Hematopoietic multipotent progenitor cell treated with erythropoietin and hydrocortisone succinate and interleukin-3 and kit ligand, for 6 days (in vitro differentiated cells): ENCODE data around the gene SAP30BP.

Experiments used
- DNase-seq: peaks from one replicate; pipeline ENCODE4 v3.0.0-alpha.2; 2015

Gene SAP30BP

DNA sequence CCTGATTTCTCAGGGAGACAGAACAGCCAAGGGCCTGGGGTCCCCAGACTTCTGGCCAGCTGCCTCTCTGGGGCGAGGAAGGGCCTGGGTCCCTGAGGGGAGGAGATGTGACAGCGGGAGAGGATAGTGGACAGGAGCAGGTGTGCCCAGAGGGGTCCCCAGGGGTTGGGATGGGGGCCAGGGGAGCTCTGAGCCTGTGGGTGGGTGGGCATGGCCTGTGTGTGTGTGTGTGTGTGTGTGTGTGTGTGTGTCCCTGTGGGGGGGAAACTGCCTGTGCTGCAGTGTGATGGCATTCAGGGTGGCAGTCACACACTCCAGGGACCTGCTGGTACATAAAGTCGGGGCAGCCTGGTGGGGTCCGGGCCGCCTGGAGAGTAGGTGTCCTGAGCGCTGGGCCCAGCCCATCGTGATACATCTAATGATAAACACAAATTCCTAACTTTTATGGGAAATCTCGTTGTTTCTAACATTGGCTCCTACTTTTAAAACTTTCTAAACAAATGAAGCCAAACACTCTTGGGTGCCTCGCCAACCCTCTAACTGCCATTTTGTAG is 55.5 kb downstream of the SAP30BP start:
- DNase-seq: no peak

DNA sequence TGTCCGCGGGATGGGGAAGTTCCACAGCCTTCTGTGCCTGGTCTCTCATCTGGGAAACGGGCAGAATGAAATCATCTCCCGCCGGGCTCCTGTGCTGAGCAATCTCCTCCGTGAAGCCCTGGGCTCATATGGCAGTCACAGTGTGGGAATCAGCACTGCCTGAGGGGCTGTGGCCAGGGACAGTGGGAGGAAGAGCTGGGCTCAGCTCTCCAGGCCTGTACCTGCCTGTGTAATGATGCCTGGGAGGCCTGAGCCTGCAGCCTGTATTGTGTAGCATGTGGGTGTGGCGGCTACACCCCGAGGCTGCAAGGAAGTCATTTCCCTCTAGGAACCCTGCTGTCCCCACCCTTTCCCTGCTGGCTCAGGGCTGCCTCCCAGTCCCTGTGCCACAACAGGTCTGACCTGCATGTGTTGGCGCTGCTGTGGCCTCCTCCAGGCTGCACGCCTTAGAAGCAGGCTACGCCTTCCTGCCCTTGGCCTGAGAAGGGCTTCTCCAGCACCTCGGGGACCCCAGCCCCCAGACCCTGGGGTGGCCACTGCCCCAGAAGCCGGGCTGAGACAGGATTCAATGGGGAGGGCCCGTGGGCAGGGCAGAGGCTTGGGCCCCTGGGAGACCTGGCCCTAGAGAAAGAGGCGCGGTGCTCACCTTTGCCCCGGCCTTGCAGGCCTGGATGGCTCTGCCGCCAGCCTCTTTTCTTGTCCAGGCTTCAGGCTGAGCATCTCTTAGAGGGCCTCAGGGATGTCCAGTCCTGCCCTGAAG is 56.2 kb downstream of the SAP30BP start:
- no peak for DNase-seq

DNA sequence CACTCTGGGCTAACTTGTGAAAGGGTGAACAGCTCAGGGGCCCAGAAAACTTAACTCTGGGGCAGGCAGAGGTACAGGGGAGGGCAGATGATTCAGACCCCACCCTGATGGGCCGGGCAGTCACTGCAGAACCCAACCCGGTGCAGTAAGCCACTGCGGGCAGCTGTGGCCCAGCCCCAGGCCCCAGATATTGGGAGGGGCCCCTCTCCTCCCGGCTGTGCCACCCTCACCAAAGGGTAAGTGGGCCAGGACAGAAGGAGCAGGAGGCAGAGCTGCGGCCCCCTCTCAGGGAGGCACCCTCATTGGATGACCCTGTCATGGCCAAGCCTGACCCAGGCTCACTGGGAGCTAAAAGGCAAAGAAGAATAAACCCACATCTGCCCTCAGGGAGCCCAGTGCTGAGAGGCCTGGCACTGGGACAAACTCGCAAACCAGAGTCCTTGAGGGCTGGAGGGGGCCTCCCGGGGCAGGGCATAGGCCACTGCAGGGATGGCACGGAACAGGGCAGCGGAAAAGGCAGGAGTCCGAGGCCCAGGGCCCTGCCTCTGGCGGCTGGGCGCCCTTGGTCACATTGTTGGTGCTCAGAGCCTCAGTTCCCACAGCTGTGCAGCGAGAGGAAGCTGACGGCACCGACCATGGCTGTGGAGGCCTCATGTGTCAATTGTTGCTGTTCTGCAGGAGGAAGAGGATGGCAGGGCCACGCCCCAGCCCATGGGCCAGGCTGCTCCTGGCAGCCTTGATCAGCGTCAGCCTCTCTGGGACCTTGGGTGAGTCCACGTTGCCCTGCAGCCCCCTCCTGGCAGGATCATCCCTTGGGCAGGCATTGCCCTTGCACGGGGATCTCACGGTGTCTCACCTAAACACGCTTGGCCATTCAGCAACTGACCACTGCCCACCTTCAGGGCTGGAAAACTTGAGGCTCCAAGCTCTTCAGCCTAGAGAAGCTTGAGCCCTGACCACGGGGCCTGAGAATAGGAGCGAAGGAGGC is 57.2 kb downstream of the SAP30BP start:
- DNase-seq: no peak

DNA sequence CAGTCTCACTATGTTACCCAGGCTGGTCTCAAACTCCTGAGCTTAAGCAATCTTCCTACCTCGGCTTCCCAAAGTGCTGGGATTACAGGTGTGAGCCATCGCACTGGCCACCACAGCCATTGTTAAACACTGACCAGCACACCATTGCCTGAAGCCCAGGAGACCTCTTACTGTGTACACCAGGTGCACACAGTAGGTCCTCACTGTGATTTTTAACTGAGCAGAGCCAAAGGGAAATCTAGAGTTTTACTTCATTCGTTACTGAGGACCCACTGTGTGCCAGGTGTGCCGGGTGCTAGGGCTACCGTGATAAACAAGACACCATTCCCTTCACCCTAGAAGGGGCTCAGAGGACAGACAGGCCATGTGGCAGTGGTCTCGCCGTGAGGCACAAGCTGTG is 58.4 kb downstream of the SAP30BP start:
- DNase-seq: no peak

DNA sequence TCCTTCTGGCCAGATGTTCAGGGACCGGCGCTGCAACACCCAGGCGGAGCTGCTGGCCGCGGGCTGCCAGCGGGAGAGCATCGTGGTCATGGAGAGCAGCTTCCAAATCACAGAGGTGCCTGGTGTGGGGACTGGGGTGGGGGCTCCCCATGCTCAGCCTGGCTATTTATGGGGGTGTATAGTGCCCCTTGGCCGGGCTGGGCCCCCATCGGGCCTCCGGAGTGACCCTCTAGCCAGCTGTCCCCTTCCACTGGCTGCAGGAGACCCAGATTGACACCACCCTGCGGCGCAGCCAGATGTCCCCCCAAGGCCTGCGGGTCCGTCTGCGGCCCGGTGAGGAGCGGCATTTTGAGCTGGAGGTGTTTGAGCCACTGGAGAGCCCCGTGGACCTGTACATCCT is 60.3 kb downstream of the SAP30BP start:
- no peak for DNase-seq

DNA sequence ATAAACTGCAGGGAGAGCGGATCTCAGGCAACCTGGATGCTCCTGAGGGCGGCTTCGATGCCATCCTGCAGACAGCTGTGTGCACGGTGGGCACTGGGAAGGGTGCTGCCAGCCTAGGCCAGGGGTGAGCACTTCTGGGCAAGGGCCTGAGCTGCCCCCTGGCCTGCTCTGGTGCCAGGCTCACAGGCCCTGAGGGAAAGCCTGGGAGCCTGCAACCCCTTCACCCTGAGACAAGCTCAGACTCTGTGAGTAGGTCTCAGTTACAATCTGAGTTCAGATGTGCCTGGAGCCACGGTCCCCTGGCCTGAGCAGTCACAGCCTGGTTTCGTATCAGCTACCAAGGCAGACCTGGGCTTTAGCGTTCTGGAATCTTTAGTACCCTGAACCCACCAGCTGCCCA is 62.2 kb downstream of the SAP30BP start:
- no peak for DNase-seq

DNA sequence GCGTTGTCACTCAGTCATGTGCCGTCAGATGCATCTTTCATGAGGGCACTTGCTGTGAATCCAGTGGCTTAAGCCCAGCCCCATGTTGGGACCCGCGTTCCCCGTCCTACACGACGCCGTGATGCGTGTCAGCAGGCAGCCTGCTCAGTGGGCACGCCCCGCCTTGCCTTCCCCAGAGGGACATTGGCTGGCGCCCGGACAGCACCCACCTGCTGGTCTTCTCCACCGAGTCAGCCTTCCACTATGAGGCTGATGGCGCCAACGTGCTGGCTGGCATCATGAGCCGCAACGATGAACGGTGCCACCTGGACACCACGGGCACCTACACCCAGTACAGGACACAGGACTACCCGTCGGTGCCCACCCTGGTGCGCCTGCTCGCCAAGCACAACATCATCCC is 62.9 kb downstream of the SAP30BP start:
- DNase-seq: no peak

DNA sequence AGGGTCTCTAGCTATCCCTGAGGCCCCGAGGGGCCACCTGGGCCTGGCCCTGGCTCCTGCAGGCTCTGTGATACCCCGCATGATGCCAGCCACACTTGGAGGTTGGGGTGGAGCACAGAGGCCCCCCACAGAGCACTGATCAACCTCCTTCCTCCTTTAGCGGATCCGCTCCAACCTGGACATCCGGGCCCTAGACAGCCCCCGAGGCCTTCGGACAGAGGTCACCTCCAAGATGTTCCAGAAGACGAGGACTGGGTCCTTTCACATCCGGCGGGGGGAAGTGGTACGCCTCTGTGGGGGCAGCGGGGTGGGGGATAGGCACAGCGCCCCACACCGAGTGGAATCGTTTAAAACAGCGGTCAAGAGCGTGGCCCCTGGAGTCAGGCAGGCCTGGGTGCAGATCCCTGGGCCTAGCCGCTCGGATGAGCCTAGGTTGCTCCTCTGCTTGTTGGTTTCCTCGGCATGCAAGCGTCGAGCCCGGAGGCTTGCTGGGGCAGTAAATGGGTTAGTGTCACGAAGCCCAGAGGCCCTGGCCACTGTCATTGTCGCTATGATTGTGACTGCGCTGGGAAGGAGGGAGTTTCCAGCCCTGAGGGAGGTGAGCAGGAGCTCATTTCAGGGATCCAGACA is 64.1 kb downstream of the SAP30BP start:
- no peak for DNase-seq

DNA sequence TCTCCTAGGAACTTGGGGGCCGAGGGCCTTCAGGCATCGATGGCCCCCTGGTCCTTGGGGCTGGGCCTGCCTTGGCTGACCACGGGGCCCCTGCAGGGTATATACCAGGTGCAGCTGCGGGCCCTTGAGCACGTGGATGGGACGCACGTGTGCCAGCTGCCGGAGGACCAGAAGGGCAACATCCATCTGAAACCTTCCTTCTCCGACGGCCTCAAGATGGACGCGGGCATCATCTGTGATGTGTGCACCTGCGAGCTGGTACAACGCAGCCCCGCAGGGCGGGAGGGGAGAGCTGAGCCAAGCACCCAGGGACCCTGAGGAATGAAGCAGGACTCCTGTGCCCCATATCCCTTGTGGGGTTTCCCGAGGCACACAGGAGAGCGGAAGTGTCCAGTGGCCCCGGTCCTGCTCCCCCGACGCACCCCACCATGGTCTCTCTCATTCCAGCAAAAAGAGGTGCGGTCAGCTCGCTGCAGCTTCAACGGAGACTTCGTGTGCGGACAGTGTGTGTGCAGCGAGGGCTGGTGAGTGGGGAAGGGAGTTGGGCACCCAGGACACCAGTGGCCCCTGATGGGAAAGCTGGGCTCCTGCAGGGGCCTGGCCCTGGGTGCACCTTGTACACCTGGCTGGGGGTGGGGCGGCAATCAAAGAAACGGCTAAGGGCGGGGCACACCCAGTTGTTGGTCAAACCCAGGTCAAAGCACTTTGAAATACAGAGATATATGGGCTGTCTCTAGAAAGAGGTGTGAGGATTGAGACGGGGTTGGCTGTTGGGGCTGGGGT is 64.8 kb downstream of the SAP30BP start:
- DNase-seq: no peak

DNA sequence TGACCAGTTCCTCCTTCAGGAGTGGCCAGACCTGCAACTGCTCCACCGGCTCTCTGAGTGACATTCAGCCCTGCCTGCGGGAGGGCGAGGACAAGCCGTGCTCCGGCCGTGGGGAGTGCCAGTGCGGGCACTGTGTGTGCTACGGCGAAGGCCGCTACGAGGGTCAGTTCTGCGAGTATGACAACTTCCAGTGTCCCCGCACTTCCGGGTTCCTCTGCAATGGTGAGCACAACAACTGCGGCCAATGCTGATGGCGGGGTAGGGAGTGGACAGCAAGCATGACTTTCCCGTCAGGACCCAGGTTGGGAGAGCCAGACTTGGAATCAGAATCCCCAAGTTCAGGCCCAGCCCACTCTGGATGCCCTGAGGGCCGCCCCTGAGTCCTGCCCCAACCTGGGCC is 66.3 kb downstream of the SAP30BP start:
- no peak for DNase-seq

DNA sequence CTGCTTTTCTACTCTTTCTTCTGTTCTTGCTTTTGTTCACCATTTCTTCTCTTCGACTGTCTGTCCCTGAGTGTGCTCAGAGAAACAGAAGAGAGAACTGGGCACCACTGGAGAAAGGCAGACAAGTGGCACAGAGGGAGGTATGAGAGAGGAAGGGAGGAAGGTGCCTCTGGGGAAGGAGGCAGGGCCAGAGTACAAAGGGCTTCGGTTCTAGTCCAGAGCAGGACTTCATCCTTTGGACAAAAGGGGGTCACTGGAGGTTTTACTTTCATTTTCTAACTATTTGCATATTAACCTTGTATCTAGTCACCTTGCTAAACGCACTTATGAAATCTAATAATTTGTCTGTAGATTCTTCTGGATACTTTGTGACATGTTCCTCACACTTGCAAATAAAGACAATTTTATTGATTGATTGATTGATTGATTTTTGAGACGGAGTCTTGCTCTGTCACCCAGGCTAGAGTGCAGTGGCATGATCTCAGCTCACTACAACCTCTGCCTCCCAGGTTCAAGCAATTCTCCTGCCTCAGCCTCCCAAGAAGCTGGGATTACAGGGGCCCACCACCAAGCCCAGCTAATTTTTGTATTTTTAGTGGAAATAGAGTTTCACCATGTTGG is 67.6 kb downstream of the SAP30BP start:
- DNase-seq: no peak

DNA sequence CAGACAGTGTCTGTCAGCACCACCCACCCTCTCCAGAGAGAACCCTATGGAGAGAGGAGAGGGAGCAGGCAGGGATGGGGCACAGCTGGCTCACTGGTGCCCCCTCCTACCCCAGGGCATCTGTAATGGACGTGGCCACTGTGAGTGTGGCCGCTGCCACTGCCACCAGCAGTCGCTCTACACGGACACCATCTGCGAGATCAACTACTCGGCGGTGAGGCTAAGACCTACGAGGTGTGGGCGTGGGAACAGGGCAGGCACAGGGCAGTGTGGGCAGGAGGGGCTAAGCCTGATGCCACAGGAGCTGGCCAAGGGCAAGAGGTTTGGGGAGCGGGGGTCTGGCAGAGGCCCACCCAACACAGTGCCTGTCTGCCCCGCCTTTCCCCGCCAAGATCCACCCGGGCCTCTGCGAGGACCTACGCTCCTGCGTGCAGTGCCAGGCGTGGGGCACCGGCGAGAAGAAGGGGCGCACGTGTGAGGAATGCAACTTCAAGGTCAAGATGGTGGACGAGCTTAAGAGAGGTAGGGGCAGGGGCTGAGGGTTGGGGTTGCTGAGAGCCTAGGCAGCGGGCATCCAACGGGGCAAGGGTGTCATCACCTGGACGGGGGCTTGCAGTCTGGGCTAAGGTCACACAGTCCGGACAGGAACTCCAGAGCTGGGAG is 69.2 kb downstream of the SAP30BP start:
- no peak for DNase-seq

DNA sequence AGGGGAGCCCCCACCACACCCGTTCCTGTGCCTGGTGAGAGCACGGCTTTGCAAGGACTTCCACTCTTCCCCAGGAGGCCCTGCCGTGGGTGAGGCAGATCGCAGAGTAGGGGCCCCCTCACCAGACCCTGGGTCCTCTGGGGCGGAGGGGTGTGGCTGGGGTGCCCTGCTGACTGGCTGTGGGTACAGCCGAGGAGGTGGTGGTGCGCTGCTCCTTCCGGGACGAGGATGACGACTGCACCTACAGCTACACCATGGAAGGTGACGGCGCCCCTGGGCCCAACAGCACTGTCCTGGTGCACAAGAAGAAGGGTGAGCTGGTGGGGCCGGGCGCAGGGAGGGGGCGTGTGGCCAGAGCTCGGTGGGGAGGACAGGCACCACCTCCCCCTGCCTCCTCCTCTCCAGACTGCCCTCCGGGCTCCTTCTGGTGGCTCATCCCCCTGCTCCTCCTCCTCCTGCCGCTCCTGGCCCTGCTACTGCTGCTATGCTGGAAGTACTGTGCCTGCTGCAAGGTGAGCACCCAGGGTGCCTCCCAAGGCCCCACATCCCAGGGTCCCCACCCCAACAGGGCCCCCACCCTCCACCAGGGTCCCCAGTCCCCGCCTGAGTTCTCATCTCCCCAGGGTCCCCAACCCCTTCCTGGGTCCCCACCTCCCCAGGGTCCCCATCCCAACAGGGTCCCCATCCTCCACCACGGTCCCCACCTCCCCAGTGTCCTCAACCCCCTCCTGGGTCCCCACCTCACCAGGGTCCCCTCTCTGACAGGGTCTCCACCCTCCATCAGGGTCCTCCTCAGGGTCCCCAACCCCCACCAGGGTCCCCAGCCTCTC is 70.2 kb downstream of the SAP30BP start:
- no peak for DNase-seq

DNA sequence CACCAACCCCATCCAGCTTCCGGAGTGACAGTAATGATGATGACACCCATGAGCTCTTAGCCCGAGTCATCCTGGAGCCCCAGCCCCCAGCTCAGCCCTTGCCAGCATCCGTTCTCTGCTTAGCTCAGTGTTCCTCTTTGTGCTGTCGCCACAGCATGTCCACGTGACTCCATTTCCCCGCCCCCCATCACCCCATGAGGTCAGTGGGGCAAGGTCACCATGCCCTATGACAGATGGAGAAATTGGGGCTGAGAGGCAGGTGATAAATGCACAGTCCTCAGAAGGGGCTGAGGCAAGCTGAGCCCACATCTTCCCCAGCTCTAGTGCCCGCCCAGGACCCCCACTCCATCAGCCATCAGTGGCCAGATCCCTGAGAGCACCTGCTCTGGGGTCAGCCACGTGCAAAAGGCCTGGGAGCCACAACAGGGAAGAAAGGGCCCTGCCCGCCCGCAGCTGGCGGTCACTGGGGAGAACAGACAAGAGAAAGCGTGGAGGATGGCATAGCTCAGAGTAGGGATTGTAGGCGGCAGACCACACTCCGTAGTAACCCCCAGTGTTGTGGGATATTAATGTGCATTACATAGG is 71.2 kb downstream of the SAP30BP start:
- peak; percentile 71 for DNase-seq

DNA sequence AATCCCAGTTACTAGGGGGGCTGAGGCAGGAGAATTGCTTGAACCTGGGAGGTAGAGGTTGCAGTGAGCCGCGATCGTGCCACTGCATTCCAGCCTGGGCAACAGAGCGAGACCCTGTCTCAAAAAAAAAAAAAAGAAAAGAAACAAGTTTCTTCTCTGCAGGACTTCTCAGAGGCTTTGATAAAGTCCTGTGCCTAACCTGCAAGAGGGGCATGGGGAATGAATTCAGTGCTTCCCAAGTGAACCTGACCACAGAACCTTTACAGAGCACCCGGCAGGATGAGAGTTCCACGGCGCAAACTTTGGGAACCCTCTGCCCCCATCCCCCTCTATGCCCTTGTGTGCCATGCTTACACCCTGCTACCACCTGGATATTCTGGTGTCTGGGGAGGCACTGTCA is 72.0 kb downstream of the SAP30BP start:
- DNase-seq: no peak

DNA sequence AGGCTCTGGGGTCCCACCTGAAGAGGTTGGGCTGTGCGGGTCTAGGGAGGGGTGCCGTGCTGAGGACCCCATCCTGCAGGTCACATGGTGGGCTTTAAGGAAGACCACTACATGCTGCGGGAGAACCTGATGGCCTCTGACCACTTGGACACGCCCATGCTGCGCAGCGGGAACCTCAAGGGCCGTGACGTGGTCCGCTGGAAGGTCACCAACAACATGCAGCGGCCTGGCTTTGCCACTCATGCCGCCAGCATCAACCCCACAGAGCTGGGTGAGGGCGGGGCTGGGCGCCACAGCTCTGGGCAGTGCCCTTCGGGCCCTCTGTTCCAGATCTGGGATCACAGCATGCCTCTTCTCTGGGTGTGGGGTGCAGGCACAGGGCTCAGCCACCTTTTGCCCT is 72.7 kb downstream of the SAP30BP start:
- DNase-seq: no peak

DNA sequence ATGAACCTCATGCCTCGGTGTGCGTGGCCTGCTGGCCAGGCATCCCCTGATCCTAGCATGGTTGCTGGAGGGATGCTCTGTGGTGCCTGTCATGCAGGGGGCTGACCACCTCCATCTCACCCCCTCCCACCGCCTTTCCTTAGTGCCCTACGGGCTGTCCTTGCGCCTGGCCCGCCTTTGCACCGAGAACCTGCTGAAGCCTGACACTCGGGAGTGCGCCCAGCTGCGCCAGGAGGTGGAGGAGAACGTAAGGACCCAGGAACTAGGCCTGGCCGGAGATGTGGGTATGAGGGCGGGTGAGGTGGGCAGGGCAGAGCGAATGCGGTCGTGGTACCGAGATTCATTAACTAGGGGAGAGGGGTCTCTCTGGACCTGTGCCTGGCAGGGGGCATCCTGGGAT is 73.1 kb downstream of the SAP30BP start:
- DNase-seq: no peak

DNA sequence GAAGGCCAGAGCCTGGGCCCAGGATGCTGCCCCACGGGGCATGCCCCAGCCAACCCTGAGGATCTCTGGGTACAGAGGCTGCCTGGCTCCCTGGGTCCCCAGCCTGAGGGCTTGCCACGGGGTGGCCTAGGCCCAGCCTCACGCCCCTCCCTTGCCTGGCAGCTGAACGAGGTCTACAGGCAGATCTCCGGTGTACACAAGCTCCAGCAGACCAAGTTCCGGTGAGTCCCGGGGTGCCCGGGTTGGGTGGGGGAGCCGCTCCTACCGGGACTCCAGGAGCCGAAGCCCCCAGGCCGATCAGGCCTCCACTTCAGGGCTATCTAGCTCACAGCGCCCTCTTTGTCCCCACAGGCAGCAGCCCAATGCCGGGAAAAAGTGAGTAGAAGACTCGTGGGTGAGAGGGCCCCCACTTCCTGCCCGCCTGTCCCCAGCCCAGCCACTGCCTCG is 73.5 kb downstream of the SAP30BP start:
- no peak for DNase-seq

DNA sequence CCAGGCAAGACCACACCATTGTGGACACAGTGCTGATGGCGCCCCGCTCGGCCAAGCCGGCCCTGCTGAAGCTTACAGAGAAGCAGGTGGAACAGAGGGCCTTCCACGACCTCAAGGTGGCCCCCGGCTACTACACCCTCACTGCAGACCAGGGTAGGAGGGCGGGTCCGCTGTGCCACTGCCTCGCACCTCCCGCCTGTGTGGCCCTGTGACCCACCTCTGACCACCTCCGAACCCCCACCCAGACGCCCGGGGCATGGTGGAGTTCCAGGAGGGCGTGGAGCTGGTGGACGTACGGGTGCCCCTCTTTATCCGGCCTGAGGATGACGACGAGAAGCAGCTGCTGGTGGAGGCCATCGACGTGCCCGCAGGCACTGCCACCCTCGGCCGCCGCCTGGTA is 75.2 kb downstream of the SAP30BP start:
- DNase-seq: no peak

DNA sequence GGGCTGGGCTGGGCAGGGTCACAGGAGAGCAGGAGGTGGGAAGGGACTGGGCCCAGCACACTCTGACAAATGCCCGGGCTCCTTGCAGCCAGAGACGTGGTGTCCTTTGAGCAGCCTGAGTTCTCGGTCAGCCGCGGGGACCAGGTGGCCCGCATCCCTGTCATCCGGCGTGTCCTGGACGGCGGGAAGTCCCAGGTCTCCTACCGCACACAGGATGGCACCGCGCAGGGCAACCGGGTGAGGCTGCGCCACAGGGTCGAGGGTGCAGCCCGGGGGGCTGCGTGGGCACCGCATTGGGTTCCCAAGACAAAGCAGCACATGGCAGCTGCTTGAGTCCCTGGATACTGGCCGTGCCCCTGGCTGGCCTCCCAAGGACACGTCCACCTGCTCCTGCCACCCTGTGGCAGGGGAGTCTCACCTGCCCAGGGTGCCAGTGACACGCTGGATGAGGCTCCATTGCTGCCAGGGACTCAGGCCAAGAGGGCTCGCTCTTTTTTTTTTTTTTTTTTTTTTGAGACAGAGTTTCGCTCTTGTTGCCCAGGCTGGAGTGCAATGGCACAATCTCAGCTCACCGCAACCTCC is 76.6 kb downstream of the SAP30BP start:
- DNase-seq: no peak
